ENCODE measurements around the gene KREMEN1. TPM values are rescaled to one million over a fixed set of nuclear protein-coding genes. Genes with fewer than 3 reads are reported as not detected.

KREMEN1 gene
- total and polyA plus RNA-seq, 2 of the 4 experiments (the other 2 are of a cell fraction) = 2.9 to 4.6 TPM

DNA sequence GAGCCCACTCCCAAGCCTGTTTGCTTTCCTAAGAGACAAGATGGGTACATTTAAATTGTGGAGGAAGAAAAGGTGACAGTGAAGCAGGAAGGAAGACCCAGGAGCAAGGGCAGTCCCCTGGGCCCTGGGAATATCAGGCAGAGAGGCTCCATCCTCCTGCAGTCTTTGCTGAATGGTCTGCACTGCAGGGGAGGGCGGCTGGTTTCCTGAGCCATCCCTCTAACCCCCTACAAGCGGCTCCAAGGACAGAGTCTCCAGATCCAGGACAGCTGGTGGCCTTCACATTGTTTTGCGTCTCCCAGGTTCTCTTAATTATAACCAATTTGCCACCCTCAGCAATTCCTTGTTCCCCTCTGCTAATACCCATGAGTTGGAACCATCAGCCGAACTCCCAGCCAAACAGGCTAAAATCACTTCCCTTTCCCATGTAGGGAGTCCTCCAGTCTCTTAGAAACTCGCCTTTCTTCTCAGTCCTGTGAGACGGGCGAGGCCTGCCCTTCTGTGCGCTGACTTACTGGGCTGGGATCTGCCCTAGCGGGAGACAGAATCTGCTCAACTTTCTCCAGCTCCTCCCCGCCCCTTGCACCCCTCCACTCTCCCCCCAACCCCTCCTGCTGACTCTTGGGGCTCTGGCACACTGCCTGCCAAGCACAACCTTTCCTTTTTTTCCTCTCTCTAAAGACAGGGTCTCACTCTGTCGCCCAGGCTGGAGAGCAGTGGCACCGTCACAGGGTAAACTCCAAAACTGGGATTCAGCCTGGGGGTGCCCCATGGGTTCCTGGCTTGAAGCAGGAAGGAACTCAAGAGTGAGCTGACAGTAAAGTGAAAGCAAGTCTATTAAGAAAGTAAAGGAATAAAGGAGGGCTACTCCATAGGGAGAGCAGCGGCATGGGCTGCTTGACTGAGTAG, 79.5 kb downstream of the KREMEN1 start:
- no peak overlapping the region for H3K4me3 ChIP-seq (ENCODE audit: insufficient read depth, low read depth, low read length)
- H2BK15ac ChIP-seq (ENCODE audit: low read depth, low read length) = no peak overlapping the region
- no peak overlapping the region for H4K8ac ChIP-seq (ENCODE audit: low read depth in 2 of 2, low read length in 2 of 2)
- H3K9me1 ChIP-seq (ENCODE audit: insufficient read depth, low read length) = no peaks in the 10 kb centered on the region
- no peaks in the 10 kb centered on the region for H4K20me1 ChIP-seq (ENCODE audit: insufficient read depth, low read length)
- ChIA-PET POLR2A (ENCODE audit: unreplicated experiment) (no interaction called here), CTCF (interaction anchor here (0.7 kb wide), 1 partner anchor 112 kb away, joined by 3 read pairs; no protein-coding TSS in a partner anchor)
- H2AK5ac ChIP-seq (ENCODE audit: low read depth, low read length) = no peak overlapping the region
- H3K27me3 ChIP-seq (ENCODE audit: control insufficient read depth, insufficient read depth, low read length) = no peaks in the 10 kb centered on the region; the same call in none of the 2 replicates
- peak overlapping the region; percentile 27 for H2AFZ ChIP-seq (replicated peaks; ENCODE audit: low read length, poor library complexity)
- no peak for ATAC-seq (ENCODE audit: low read depth)
- no peak for DNase-seq
- no peak overlapping the region for H3K4ac ChIP-seq (ENCODE audit: low read depth, low read length)
- no peak overlapping the region for H2BK5ac ChIP-seq (ENCODE audit: low read depth, low read length, poor library complexity, severe bottlenecking)
- H3K23ac ChIP-seq (ENCODE audit: low read depth, low read length) = no peak overlapping the region
- no peak overlapping the region for H3K18ac ChIP-seq (ENCODE audit: low read depth, low read length)
- no peak overlapping the region for H4K5ac ChIP-seq (ENCODE audit: low read depth, low read length)
- dilution Hi-C loops (cut with HindIII; ENCODE audit: low sequenced_read_pairs, unreplicated experiment) (no loop called here), in situ Hi-C loops (cut with MboI; ENCODE audit: low sequenced_read_pairs) (loop anchor here (5.0 kb wide), 1 partner anchor 300 kb away; no protein-coding TSS in a partner anchor), intact Hi-C loops (cut with micrococcal nuclease) (loop anchor here (5.0 to 10.0 kb wide), 2 partner anchors 80 to 547 kb away; partner anchors contain the start of gene KREMEN1)
- H3K4me1 ChIP-seq (ENCODE audit: control insufficient read depth, insufficient read depth, low read length) = no peaks in the 10 kb centered on the region; the same call in 1 of the 2 replicates
- H3K27ac ChIP-seq (ENCODE audit: insufficient read depth, low read length) = no peak overlapping the region
- H3K56ac ChIP-seq (ENCODE audit: extremely low read depth, insufficient read depth, low read length) = no peak overlapping the region
- H2AK9ac ChIP-seq (replicated peaks; ENCODE audit: low read depth, low read length, poor library complexity) = no peak overlapping the region
- no TSS peak for BruUV-seq (replicated peaks)
- WGBS, 2 experiments (ENCODE audit: extremely low coverage in 2 of 2, insufficient read length in 1 of 2) = 62% methylated on average over 5 of the region's 13 CpGs; no CpG with 5 or more reads in 1 of the 2 experiments
- H2BK120ac ChIP-seq (ENCODE audit: low read depth, low read length) = no peak overlapping the region
- H3K9me3 ChIP-seq (ENCODE audit: control insufficient read depth, insufficient read depth, low read length) = no peaks in the 10 kb centered on the region
- H2BK20ac ChIP-seq (ENCODE audit: low read depth, low read length) = no peak overlapping the region
- H3K9ac ChIP-seq (ENCODE audit: low read depth, low read length) = no peak overlapping the region
- H3K14ac ChIP-seq (replicated peaks; ENCODE audit: low read depth, low read length) = no peak overlapping the region
- H3K79me1 ChIP-seq (ENCODE audit: low read depth in 1 of 2, low read length in 2 of 2) = no peaks in the 10 kb centered on the region
- TF ChIP-seq MAFK (IDR thresholded peaks at IDR 0.05; ENCODE audit: low read depth, low read length) (peak; percentile 66), RFX5 (IDR thresholded peaks at IDR 0.05; ENCODE audit: low read depth, low read length) (no peak)
- no peak overlapping the region for H4K91ac ChIP-seq (ENCODE audit: insufficient read depth, low read depth, low read length)
- H3K36me3 ChIP-seq (ENCODE audit: control insufficient read depth, insufficient read depth, low read length) = no peaks in the 10 kb centered on the region
- H3K4me2 ChIP-seq (ENCODE audit: low read depth, low read length) = no peak overlapping the region
